ENCODE data around the gene ASMTL.
"Not testable (repeated sequence)": the region's sequence is repeated elsewhere in the genome, so short reads cannot be mapped to it uniquely, and the experiment has no call there.

The ASMTL gene

DNA sequence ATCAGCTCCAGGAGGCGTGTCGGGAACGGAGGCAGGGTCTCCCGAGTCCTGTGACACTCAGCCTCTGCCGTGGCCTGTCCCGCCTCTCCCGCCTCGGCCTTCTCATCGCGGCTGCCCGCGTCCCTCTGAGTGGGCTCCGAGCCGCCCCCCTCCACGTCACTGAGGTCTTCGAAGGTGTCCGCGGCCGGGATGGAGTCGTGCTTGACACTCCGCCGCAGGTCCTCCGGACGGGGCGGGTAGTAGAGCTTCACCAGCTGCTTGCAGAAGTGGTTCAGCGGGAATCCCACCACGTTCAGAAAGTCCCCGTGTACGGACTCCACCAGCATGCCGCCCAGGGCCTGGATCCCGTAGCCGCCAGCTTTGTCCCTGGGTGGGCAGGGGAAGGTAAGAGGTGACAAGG, 25.0 kb downstream of the ASMTL start:
- DNase-seq: no peak

DNA sequence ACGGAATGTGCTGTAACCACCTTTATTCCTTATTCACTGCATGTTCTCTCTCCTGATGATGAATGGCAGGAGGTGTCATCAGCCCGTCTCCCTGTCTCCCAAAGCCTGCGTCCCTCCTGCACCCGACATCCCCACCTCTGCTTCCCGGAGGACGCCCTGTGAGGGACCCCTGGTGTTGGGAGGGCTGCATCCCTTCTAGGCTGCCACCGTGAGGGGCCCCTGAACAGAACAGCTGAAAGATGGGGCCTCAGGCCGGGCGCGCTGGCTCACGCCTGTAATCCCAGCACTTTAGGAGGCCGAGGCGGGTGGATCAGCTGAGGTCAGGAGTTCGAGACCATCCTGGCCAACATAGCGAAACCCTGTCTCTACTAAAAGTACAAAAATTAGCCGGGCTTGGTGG, 26.4 kb downstream of the ASMTL start:
- DNase-seq: not testable (repeated sequence)

DNA sequence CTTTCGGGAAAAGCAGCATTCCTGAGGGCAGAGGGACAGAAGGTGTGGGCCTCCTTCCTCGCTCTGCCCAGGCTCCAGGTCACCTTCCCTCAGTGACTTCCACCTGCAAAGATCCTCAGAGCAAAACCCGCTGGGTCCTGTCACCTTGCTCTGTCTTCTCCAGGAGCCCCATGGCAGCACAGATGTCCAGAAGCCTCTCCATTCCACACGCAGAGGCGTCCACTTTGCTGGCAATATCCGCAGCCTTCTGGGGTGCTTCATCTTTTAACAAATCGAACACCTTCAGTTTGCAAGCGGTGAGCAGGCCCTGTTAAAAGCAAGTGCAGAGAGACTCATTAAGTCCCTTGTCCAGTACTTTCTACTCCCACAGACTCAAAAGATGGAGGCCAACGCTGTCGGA, 27.3 kb downstream of the ASMTL start:
- DNase-seq: no peak

DNA sequence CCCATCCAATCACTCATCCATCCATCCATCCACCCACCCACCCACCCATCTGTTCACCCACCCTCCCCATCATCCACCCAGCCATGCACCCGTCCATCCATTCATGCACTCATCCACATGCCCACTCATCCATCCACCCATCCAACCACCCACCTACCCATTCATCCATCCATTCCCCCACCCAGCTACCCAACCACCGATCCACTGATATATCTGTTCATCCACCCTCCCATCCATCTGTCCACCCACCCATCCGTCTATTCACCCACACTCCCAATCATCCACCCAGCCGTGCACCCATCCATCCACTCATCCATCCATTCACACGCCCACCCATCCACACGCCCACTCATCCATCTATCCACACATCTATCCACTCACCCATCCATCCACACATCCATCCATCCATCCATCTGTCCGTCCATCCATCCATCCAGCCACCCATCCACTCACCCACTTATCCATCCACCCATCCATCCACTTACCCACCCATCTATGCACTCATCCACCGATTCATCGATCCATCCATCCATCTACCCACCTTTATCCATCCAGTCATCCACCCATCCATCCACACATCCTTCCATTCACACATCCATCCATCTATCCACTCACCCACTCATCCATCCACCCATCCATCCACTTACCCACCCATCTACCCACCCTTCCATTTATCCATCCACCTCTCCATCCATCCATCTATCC, 28.4 kb downstream of the ASMTL start:
- no peak for DNase-seq

DNA sequence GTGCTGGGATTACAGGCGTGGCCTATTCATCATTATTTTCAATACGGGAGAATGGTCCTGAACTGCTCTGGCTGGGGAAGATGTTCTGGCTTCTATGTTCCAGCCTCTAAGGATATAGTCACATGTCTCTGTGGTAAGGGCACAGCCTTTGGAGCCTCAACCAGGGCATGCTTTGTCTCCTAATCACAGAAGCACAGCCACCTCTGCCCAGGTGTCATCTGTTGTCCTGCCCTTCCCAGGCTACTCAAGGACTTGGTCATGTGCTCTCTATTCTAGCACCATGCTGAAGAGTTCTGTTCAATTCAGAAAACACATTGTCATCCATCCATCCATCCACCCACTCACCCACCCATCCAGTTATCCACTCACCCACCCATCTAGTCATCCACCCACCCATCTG, 29.5 kb downstream of the ASMTL start:
- no peak for DNase-seq

DNA sequence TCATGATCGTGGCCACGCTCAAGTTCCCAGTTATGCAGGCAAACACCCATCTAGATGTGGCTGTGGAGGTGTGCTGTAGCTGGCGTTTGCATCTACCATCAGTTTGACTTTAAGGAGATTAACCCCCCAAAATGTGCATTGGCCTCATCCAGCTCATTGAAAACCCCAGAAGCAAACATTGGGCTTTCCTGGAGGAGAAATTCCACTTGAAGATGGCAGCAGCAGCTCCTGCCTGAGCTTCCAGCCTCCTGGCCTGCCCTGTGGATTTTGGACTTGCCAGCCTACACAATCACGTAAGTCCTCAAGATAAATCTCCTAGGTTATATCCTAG, 30.6 kb downstream of the ASMTL start:
- no peak for DNase-seq

DNA sequence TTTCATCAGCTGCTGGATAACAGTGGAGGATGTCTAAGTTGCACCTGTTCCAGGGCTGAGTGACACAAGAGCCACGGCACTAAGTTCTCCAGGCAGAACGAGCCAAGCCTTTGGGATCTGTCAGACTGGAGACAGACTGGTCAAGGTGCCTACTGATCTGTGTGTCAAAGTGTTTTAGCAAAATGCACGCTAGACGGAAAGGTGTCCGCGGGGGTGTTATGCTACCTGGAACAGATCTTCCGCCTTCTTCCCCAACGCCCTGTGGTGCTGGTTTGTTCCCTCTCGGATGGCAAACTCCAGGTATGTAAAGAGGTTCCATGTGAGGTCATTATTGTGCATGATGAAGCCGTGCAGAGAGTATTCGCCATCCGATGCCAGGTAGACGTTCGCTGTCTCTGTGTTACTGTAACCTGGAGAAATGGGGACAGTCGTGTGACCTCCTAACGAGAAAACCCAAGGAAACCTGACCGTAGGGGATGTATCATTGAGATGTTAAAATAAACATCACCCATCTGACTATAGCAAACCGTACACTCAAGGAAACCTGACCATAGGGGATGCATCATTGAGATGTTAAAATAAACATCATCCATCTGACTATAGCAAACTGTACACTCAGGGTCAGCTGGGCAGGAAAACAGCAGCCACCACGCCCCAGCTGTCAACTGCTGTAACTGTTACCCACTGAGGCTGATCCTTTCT, 31.1 kb downstream of the ASMTL start:
- no peak for DNase-seq

DNA sequence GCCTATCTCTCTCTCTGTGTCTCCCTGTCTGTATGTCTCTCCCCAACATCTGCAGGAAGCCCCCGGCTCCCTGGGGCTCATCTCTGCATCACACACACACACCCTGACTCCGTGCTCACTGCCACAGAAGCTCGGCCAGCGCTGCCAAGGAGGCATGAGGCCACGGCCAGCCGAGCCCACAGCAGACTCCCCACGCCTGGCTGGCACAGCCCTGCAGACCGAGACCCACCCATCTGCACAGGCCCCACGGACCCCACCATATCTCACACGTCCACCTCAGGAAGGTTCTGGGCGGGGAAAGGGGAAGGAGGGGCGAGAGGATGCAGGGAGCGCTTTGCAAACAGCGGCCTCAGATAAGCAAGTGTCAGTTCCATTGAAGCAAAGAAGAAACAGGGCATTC, 32.3 kb downstream of the ASMTL start:
- DNase-seq: no peak

DNA sequence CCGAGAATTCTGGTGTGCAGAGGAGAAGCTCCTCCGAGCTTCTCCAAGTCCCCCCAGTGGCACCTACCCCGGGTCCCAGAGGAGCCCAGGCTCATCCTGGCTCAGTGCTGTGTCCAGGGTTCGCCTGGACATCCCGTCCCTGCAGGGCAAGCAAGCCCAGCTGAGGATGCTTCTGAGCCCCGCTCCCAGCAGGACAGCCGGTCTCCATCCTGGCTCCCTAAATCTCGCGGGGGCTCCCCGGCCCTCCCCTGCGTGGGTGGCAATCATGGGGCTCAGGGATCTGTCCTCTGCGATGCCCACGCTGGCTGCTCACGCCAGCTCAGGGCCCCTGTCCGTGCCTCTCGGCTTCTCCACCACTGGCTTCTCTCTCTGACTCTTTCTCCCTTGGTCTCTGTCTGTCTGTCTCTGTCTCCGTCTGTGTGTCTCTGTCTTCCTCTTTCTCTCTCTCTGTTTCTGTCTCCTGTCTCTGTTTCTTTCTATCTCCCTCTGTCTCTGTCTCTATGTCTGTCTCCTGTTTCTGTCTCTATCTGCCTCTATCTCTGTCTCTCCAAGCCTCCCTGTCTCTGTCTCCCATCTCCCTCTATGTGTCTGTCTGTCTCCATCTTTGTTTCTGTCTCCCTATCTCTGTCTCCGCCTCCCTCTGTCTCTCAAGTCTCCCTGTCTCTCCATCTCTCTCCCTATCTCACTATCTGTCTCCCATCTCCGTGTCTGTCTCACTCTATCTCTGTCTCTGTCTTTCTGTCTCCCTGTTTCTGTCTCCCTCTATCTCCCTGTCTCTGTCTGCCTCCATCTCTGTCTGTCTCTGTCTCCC, 33.0 kb downstream of the ASMTL start:
- DNase-seq: no peak

DNA sequence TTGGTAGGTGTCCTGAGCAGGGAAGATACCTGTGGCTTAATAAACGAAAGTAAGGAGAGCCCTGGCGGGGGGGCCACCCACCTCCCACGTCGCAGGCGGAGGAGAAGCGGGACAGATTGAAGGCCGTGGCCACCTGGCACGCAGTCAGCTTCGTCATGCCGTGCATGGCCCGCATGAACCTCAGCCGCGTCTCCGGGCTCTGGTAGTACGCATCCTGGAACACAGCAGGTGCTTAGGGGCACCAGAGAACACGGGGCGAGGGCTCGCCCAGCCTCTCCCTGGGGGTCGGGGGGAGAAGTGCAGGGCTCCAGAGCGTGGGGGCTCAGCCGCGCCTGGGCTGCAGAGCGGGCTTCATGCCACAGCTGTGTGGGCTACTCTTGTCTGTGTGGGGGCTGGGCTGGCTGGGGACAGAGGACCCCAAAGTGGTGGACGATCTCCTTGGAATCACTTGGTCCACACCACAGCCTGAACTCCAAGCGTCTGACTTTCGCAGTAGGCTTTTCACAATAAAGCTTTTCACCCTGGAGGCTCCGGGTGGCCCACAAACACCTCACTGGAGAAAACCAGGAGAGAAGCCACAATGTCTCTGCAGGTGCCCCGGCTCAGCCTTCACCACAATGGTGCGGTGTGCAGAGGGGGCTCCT, 33.7 kb downstream of the ASMTL start:
- no peak for DNase-seq

DNA sequence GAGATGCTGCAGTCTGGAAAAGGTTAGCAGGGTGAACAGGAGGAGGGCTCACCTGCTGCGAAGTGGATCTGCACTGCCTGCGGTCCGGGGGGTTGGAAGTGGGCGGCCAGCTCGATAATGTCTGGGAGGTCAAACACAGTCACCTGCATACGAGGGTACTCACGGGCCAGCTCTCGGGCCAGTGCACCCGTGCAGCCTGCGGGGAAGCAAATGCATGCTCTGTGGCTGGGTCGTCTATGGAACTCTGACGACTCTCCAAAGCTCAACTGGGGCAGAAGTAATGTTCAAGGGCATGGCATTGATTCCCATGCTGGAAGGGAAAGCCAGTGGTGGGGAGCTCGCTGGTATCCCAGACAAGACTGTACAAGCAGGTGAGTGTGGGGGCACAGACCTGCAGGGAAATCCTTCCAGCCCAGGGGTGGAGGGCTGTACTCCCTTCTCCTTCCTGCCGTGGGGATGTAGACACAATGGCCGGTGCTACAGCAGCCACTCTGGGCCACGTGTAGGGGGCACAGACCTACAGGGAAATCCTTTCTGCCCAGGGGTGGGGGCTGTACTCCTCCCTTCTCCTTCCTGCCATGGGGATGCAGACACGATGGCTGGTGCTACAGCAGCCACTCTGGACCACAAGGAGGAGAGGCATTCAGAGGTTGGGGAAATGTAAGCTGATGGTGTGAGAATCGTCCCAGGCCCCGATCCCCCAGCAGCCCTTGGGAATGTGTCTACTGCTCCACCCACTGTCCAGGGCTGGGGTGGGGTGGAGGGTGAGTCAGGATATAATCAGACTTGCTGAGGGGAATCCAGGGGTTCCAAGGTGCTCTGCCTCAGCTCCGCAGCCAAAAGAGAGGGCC, 34.6 kb downstream of the ASMTL start:
- no peak for DNase-seq

DNA sequence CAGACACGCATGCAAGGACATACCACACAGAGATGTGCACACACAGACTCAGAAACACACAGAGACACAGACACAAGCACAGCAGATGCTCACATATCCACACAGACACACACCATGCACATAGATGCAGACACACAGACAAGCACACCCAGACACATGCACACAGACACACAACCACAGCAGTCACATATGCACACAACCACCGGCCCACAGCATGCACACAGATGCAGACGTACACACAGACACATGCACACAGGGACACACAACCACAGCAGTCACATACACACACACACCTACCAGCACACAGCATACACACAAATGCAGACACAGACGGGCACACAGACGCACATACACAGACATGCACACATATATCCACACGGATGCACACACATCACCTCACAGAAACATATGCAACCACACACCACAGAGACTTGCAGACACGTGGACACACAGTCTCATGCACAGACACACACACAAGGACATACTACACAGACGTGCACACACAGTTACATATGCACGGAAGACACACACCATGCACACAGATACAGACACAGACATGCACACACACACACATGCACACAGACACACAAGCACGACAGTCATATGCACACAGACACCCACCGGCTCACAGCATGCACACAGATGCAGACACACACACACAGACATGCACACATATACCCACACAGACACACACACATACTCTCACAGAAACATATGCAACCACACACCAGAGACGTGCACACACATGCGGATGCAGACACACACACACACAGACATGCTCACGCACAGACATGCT, 35.5 kb downstream of the ASMTL start:
- DNase-seq: no peak

DNA sequence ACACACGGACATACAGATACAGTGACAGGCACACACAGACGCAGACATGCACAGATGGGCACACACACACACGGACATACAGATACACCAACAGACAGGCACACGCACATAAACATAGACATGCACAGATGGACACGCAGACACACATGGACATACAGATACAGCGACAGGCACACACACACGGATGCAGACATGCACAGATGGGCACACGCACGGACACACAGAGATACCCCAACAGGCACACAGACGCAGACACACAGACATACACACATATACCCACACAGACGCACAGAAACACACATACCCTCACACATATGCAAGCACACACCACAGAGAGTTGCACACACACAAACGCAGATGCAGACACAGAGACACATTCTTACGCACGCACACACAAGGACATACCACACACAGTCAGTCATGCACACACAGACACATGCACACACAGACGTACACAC, 36.4 kb downstream of the ASMTL start:
- no peak for DNase-seq

DNA sequence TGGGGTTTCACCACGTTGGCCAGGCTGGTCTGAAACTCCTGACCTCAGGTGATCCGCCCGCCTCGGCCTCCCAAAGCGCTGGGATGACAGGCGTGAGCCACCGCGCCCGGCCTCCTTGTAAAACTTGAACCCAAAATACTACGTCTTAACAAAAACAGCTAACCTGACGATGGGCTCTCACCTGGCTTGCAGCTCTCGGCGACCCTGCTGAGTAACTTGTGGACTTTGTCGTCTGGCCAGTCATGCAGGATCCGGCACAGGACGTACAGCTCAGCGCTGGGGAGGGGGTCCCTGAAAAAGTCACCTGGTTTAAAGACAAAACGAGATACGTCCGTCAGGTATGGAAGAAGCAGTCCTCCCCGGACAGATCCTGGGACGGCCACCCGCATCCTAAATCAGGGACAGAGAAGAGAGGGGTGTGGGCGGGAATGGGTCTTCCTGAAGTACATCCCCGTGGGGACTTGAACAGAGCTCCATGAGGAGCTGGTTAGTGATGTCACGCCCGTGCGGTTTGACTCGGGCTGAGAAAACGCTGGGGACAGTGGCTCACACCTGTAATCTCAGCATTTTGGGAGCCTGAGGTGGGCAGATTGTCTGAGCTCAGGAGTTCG, 40.1 kb downstream of the ASMTL start:
- no peak for DNase-seq

DNA sequence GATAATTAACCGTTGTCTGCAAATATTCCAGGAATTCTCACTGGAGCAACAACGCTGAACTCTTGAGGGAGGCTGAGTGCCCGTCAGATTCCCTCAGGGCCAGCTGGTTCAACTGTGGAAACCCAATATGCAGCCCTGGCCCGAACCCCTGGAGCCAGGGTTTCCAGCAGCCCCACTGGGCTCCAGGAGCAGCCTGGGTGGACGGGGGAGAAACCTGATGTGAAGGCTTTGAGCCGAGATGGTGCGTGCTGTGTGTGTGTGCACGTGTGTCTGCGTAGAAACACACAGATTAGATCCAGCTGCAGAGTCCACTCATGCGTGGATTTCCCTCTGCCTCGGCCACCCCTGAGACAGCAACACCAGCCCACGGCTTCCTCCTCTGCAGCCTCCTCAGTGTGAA, 41.4 kb downstream of the ASMTL start:
- DNase-seq: no peak

DNA sequence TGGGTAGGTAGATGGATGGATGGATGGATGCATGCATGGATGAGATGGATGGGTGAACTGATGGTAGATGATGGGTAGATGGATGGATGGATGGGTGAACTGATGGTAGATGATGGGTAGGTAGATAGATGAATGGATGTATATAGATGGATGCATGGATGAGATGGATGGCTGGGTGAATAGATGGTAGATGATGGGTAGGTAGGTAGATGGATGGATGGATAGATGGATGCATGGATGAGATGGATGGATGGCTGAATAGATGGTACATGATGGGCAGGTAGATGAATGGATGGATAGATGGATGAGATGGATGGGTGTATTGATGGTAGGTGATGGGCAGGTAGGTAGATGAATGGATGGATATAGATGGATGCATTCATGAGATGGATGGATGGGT, 45.7 kb downstream of the ASMTL start:
- no peak for DNase-seq

DNA sequence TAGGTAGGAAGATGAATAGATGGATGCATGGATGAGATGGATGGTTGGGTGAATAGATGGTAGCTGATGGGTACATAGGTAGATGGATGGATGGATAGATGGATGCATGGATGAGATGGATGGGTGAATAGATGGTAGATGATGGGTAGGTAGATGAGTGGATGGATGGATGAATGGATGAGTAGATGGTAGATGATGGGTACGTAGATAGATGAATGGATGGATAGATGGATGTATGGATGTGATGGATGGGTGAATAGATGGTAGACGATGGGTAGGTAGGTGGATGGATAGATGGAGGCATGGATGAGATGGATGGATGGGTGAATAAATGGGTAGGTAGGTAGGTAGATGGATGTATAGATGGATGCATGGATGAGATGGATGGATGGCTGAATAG, 46.9 kb downstream of the ASMTL start:
- DNase-seq: not testable (repeated sequence)

DNA sequence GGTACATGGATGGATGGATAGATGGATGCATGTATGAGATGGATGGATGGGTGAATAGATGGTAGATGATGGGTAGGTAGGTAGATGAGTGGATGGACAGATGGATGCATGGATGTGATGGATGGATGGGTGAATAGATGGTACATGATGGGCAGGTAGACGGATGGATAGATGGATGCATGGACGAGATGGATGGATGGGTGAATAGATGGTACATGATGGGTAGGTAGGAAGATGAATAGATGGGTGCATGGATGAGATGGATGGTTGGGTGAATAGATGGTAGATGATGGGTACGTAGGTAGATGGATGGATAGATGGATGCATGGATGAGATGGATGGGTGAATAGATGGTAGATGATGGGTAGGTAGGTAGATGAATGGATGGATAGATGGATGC, 48.8 kb downstream of the ASMTL start:
- not testable (repeated sequence) for DNase-seq

DNA sequence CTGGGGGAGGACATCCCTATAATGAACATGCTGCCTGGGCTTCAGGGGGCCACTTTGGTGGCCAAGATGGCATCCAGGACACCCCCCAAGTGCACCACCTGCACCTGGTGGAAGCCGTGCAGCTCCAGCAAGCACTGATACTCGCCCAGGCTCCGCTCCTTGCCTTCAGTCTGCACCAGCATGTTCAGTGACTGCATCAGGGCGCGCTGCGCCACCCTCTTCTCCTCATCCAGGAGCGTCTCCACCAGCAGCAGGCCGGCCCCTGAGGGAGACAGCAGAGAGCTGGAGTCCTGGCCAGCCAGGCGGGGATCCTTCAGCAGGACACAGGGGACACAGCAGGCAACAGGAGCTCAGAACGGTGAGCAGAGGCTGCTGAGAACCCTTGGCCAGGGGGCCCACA, 49.5 kb downstream of the ASMTL start:
- no peak for DNase-seq

DNA sequence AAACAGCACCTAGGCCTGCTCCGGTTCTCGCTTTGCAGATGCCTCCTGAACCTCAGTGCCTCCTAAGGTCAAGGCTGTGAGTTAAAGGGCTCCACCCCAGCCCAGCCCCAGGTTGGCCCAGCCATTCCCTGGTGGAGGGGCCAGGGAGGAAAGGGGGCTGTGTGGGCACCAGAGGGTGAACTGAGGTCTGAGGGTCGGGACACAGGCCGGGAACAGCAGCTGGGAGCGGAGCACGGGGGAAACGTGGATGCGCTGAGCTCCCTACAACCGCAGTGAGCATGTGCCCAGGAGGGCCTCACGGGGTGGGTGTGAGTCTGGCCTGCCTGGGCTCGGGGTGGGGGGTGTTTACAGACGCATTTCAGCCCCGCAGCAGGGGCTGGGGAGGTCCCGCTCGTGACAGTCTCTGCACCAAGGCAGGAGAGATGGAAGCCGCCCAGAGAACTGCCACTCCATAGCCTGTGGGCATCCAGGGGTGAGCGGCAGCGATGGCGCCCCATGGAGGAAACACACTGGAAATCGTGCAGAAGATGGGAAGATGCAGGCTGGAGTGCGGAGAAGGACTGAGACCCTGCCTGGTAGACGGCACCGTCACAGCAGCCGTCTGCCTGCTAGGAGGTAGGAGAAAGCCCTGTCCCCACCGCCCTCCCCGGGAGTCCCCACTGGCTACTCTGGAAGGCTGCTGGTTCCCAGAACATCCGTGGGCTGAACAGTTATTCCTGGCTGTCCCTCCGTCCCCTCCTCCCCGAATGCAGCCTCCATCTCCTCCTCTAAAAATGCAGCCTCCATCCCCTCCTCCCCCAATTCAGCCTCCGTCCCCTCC, 50.9 kb downstream of the ASMTL start:
- no peak for DNase-seq

Data from NCI-H1105 (cell line).